ENCODE data around the gene GLYATL2.

GLYATL2 gene

DNA sequence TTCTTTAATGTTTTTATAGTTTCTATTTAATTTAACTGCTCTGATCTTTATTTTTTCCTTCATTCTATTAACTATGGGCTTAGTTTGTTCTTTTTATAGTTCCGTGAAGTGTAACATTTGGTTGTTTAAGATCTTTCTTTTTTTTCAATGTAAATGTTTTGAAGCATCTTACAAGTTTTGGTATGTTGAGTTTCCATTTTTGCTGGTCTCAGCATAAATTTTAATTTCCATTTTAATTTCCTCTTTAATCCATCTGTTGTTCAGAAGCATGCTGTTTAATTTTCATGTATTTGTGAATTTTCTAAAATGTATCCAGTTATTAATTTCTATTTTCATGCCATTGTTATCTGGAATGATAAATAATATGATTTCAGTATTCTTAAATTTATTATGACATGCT, 17.0 kb upstream of the GLYATL2 start:
- no peaks in the 10 kb centered on the region for H3K4me1 ChIP-seq (ENCODE audit: insufficient read depth, poor library complexity, severe bottlenecking)
- ATAC-seq (ENCODE audit: low read depth) (no peak), DNase-seq (ENCODE audit: low spot score) (no peak)
- H3K36me3 ChIP-seq (ENCODE audit: low read depth) = no peaks in the 10 kb centered on the region
- H3K27me3 ChIP-seq (ENCODE audit: insufficient read depth, poor library complexity, severe bottlenecking) = no peaks in the 10 kb centered on the region
- H3K27ac ChIP-seq (ENCODE audit: poor library complexity, severe bottlenecking) = no peak overlapping the region
- no peaks in the 10 kb centered on the region for H3K9me3 ChIP-seq (ENCODE audit: severe bottlenecking)
- TF ChIP-seq, protein P1, sequence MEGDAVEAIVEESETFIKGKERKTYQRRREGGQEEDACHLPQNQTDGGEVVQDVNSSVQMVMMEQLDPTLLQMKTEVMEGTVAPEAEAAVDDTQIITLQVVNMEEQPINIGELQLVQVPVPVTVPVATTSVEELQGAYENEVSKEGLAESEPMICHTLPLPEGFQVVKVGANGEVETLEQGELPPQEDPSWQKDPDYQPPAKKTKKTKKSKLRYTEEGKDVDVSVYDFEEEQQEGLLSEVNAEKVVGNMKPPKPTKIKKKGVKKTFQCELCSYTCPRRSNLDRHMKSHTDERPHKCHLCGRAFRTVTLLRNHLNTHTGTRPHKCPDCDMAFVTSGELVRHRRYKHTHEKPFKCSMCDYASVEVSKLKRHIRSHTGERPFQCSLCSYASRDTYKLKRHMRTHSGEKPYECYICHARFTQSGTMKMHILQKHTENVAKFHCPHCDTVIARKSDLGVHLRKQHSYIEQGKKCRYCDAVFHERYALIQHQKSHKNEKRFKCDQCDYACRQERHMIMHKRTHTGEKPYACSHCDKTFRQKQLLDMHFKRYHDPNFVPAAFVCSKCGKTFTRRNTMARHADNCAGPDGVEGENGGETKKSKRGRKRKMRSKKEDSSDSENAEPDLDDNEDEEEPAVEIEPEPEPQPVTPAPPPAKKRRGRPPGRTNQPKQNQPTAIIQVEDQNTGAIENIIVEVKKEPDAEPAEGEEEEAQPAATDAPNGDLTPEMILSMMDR (IDR thresholded peaks at IDR 0.05; ENCODE audit: poor library complexity, severe bottlenecking) = no peak
- H3K4me3 ChIP-seq (ENCODE audit: severe bottlenecking) = no peak overlapping the region

DNA sequence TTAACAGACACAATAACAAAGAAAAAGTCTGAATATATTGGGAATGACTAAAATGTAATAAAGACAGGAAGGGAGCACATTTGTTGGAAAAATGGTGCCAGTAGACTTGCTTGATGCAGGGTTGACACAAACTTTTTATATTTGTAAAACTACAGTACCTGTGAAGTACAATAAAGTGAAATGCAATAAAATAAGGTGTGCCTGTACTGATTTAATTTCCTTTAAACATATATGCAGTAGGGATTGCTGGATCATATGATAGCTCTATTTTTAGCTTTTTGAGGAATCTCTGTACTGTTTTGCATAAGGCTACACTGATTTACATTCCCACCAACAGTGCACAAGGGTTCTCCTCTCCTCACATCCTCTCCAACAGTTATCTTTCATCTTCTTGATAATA, 12.3 kb upstream of the GLYATL2 start:
- no peaks in the 10 kb centered on the region for H3K27me3 ChIP-seq (ENCODE audit: insufficient read depth, poor library complexity, severe bottlenecking)
- H3K9me3 ChIP-seq (ENCODE audit: severe bottlenecking) = no peaks in the 10 kb centered on the region
- ATAC-seq (ENCODE audit: low read depth) = no peak
- H3K4me1 ChIP-seq (ENCODE audit: insufficient read depth, poor library complexity, severe bottlenecking) = no peaks in the 10 kb centered on the region
- TF ChIP-seq, protein P1 (IDR thresholded peaks at IDR 0.05; ENCODE audit: poor library complexity, severe bottlenecking) = no peak
- no peak for DNase-seq (ENCODE audit: low spot score)
- no peak overlapping the region for H3K4me3 ChIP-seq (ENCODE audit: severe bottlenecking)
- no peak overlapping the region for H3K27ac ChIP-seq (ENCODE audit: poor library complexity, severe bottlenecking)
- H3K36me3 ChIP-seq (ENCODE audit: low read depth) = no peaks in the 10 kb centered on the region

DNA sequence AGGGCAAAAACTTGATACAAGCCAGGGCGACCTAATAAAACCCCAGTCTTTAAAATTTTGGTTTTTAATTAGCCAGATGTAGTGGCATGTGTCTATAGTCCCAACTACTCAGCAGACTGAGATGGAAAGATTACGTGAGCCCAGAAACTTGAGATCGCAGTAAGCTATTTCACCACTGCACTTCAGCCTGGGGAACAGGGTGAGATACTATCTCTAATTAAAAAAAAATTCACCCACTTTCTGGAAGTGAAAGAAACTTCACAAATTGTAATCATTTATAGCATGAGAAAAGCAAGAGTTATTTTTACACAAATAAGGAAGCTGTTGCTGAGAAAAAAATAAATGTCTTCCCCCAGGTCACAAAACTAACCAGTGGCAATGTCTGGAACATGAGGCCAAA, 882 bp upstream of the GLYATL2 start:
- ATAC-seq (ENCODE audit: low read depth) (no peak), DNase-seq (ENCODE audit: low spot score) (no peak)
- H3K27ac ChIP-seq (ENCODE audit: poor library complexity, severe bottlenecking) = no peak overlapping the region
- H3K9me3 ChIP-seq (ENCODE audit: severe bottlenecking) = no peaks in the 10 kb centered on the region
- TF ChIP-seq, protein P1 (IDR thresholded peaks at IDR 0.05; ENCODE audit: poor library complexity, severe bottlenecking) = no peak
- H3K4me3 ChIP-seq (ENCODE audit: severe bottlenecking) = no peak overlapping the region
- H3K27me3 ChIP-seq (ENCODE audit: insufficient read depth, poor library complexity, severe bottlenecking) = peaks cover 7% of the 10 kb centered on the region
- no peaks in the 10 kb centered on the region for H3K36me3 ChIP-seq (ENCODE audit: low read depth)
- H3K4me1 ChIP-seq (ENCODE audit: insufficient read depth, poor library complexity, severe bottlenecking) = no peaks in the 10 kb centered on the region

DNA sequence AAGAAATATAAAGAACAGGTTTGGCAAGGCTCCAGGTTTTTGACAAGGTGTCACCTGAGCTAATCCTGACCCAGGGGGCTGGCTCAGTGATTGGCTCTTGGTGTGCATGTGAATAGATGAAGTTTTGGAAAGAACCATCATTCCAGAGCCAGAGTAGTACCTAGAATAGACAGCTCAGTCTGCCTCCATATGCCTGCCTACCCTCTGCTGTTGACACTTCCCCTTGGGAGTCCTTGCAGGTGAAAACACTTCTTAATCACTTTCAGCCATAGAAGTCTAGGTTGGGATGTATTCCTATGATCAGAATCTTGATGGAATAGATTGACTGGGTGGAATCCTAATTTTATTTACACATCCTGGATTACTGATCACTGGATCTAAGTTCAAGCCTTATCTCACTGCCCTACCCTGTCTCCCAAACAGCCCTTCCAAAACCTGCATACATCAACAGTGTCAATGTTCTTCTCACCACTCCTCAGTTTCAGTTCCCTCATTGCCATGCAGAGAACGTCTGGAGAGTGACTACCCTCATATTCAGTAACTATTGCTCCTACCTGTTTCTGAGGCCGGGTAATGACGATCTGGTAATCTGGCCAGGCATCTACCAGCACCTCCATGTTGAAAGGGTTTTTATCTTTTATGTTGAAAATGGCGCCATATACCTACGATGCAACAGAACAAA, 6.7 kb downstream of the GLYATL2 start:
- H3K36me3 ChIP-seq (ENCODE audit: low read depth) = no peaks in the 10 kb centered on the region
- H3K9me3 ChIP-seq (ENCODE audit: severe bottlenecking) = no peaks in the 10 kb centered on the region
- TF ChIP-seq, protein P1 (IDR thresholded peaks at IDR 0.05; ENCODE audit: poor library complexity, severe bottlenecking) = no peak
- ATAC-seq (ENCODE audit: low read depth) = no peak
- no peaks in the 10 kb centered on the region for H3K4me1 ChIP-seq (ENCODE audit: insufficient read depth, poor library complexity, severe bottlenecking)
- no peaks in the 10 kb centered on the region for H3K27me3 ChIP-seq (ENCODE audit: insufficient read depth, poor library complexity, severe bottlenecking)
- H3K4me3 ChIP-seq (ENCODE audit: severe bottlenecking) = no peak overlapping the region
- no peak overlapping the region for H3K27ac ChIP-seq (ENCODE audit: poor library complexity, severe bottlenecking)
- DNase-seq (ENCODE audit: low spot score) = no peak

DNA sequence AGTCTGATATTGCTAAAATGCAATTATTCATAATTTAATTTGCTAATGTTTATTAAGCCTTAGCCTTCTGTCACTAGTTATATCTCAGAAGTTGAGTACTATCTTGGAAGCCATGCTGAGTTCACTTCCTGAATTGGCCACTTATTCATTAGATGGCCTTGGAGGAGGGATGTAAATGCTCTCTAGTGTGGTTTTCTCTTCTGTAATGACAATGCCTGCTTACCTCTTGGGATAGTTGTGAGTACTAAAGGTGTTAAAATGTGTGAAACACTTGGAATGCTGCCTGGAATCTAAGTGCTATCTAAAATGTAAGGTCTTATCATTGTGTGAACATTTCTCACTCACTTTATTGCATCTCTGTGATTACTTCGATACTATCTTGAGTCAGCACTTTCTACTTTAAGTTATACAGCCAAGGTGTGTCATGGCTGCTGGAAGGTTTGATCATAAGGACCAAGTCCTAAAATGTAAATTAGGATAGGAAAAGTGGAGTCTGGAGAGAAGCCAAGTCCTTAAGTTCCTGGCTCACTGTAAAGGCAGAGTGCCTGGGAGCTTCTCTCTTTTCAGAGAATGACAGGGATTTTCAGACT, 12.4 kb downstream of the GLYATL2 start:
- Histone ChIP-seq H3K36me3 (ENCODE audit: low read depth) (no peaks in the 10 kb centered on the region), H3K27me3 (ENCODE audit: insufficient read depth, poor library complexity, severe bottlenecking) (no peaks in the 10 kb centered on the region), H3K4me3 (ENCODE audit: severe bottlenecking) (no peak overlapping the region), H3K4me1 (ENCODE audit: insufficient read depth, poor library complexity, severe bottlenecking) (peaks cover 8% of the 10 kb centered on the region), H3K9me3 (ENCODE audit: severe bottlenecking) (no peaks in the 10 kb centered on the region), H3K27ac (ENCODE audit: poor library complexity, severe bottlenecking) (no peak overlapping the region)
- no peak for DNase-seq (ENCODE audit: low spot score)
- TF ChIP-seq, protein P1 (IDR thresholded peaks at IDR 0.05; ENCODE audit: poor library complexity, severe bottlenecking) = no peak
- ATAC-seq (ENCODE audit: low read depth) = no peak; the same call in 2 of the 3 replicates

Measured in RWPE2 (cell line).